Panc1 (cell line): ENCODE data around the gene USP48. TPM values are rescaled to one million over a fixed set of nuclear protein-coding genes. Genes with fewer than 3 reads are reported as not detected.

Source experiments
- ATAC-seq: fragments of 200-7000 bp; cut with Tn5 transposase; 2 replicates; pipeline ENCODE4 v1.9.1; 2020; ENCODE audit warnings: mild to moderate bottlenecking, moderate library complexity
- BruUV-seq: library from RNA; stranded (reverse); fragments of 400-500 nt; replicated peaks from 2 replicates; lab custom pipeline; 2021; lab: Mats Ljungman, UMichigan
- CTCF ChIA-PET: fragments of 300-600 bp; sonication (Branson Sonifier 250); formaldehyde crosslinking; loops from one replicate; lab custom pipeline; 2022; ENCODE audit warnings: antibody characterized with exemption; lab: Charles Lee
- POLR2A ChIA-PET: fragments of 300-600 bp; sonication (Branson Sonifier 250); formaldehyde crosslinking; loops from one replicate; lab custom pipeline; 2022; ENCODE audit warnings: antibody characterized with exemption; lab: Charles Lee
- DNase-seq: peaks from one replicate; pipeline ENCODE4 v3.0.0-alpha.2; 2010; ENCODE audit warnings: low read depth, low spot score
- H3K27ac ChIP-seq: 2 replicates; pipeline ENCODE4 v1.5.1; 2011; ENCODE audit warnings: mild to moderate bottlenecking, low read length, inconsistent platforms
- H3K27me3 ChIP-seq: fragments of 200-500 bp; sonication (Bioruptor generic); 2 replicates; pipeline ENCODE4 v1.6.0; 2014; ENCODE audit warnings: low read length, inconsistent platforms; ENCODE audit not compliant: control insufficient read depth, insufficient read depth
- H3K36me3 ChIP-seq: fragments of 200-500 bp; sonication (Bioruptor generic); 2 replicates; pipeline ENCODE4 v1.5.1; 2014; ENCODE audit warnings: inconsistent platforms, mild to moderate bottlenecking, low read length, moderate library complexity; ENCODE audit not compliant: control insufficient read depth, insufficient read depth
- H3K4me1 ChIP-seq: 2 replicates; pipeline ENCODE4 v1.5.1; 2011; ENCODE audit warnings: inconsistent platforms, mild to moderate bottlenecking, low read length, moderate library complexity; ENCODE audit not compliant: control insufficient read depth, insufficient read depth
- H3K4me3 ChIP-seq, 2 experiments: 2 replicates each; pipeline ENCODE4 v1.5.1; 2011 to 2012; ENCODE audit warnings: low read depth in 2 of 2, low read length in 2 of 2, mild to moderate bottlenecking in 2 of 2, inconsistent platforms in 1 of 2, moderate library complexity in 1 of 2
- H3K9me3 ChIP-seq: fragments of 200-500 bp; sonication (Bioruptor generic); 2 replicates; pipeline ENCODE4 v1.5.1; 2014; ENCODE audit warnings: low read depth, mild to moderate bottlenecking, inconsistent platforms, low read length, moderate library complexity; ENCODE audit not compliant: control insufficient read depth, insufficient read depth
- POLR2AphosphoS5 ChIP-seq: IDR thresholded peaks from 2 replicates; pipeline ENCODE4 v1.6.1; 2012; ENCODE audit warnings: mild to moderate bottlenecking, low read depth, low read length, moderate library complexity
- REST ChIP-seq, 2 experiments: IDR thresholded peaks; 2 replicates each; pipeline ENCODE4 v1.6.1; 2011 to 2012; ENCODE audit warnings: low read depth in 2 of 2, control low read depth in 1 of 2, low read length in 1 of 2, mild to moderate bottlenecking in 1 of 2, moderate library complexity in 1 of 2; ENCODE audit not compliant: insufficient read depth in 1 of 2
- SIN3A ChIP-seq: IDR thresholded peaks from 2 replicates; pipeline ENCODE4 v1.6.1; 2012; ENCODE audit warnings: low read depth, mild to moderate bottlenecking, low read length, moderate library complexity, borderline replicate concordance; ENCODE audit not compliant: insufficient read depth
- TCF7L2 ChIP-seq: IDR thresholded peaks from 2 replicates; pipeline ENCODE4 v1.6.1; 2011; ENCODE audit warnings: mild to moderate bottlenecking, low read depth, low read length, inconsistent platforms
- in situ Hi-C: cut with HindIII; loops from 2 replicates; pipeline ENCODE4 v1.10.0; 2016; ENCODE audit warnings: low sequenced_read_pairs, low pct_unique_long_range_greater_than_20kb
- intact Hi-C: fragments of 100-400 bp; cut with micrococcal nuclease; formaldehyde crosslinking; loops from one replicate; pipeline ENCODE4 v1.10.0; 2022; ENCODE audit not compliant: unreplicated experiment
- total RNA-seq: library from RNA; stranded (reverse); gene quantifications from one replicate; pipeline ENCODE4 v1.2.1, GENCODE V29; 2021; ENCODE audit not compliant: unreplicated experiment
- TF ChIP-seq, protein P1 (sequence below): fragments of 450-650 bp; IDR thresholded peaks from 2 replicates; pipeline ENCODE4 v1.5.1; 2017; ENCODE audit warnings: mild to moderate bottlenecking

Gene USP48
- total RNA-seq, 1 experiment from 2014 or later: 71.6 TPM

GRCh38 chr1:21641967-21642739, 140.8 kb downstream of the USP48 start:
- no peaks in the 10 kb centered on the region for H3K27me3 ChIP-seq
- intact Hi-C loops: no loop called here
- no TSS peak for BruUV-seq
- ChIA-PET CTCF (no interaction called here), POLR2A (no interaction called here)
- H3K36me3 ChIP-seq: no peaks in the 10 kb centered on the region
- H3K9me3 ChIP-seq: no peaks in the 10 kb centered on the region
- TF ChIP-seq TCF7L2 (no peak), POLR2AphosphoS5 (no peak)
- H3K4me1 ChIP-seq: peaks cover 10% of the 10 kb centered on the region; the same call in 1 of the 2 replicates
- peak; percentile 57; the same call in 1 of the 2 replicates for ATAC-seq
- no peak overlapping the region for H3K4me3 ChIP-seq
- no peak for DNase-seq
- H3K27ac ChIP-seq: no peak overlapping the region
- in situ Hi-C loops: no loop called here

DNA sequence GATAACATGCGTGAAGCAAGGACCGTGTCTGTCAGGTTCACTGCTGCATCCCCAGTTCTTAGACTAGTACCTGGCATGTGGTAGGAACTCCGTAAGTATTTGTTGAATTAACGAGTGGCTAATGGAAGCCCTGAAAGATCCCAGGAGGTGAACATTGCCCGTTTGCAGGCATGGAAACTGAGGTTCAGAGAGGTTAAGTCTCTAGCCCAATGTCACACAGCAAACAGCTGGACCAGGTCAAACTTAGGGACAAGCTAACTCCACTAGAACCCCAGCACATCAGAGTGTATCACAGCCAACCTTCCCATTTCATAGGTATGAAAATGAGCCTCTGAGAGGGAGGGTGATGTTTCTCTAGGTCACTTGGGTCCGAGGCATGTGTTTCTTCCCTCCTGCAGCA, 141.4 kb downstream of the USP48 start:
- no peak overlapping the region for H3K27ac ChIP-seq
- intact Hi-C loops (no loop called here), in situ Hi-C loops (no loop called here)
- peaks cover 10% of the 10 kb centered on the region; the same call in 1 of the 2 replicates for H3K4me1 ChIP-seq
- ATAC-seq (no peak), DNase-seq (no peak)
- H3K36me3 ChIP-seq: no peaks in the 10 kb centered on the region
- no peaks in the 10 kb centered on the region for H3K9me3 ChIP-seq
- ChIA-PET POLR2A (no interaction called here), CTCF (no interaction called here)
- no peak overlapping the region for H3K4me3 ChIP-seq
- no peak for TF ChIP-seq TCF7L2
- no peak for TF ChIP-seq REST (IDR thresholded peaks at IDR 0.05; ENCODE audit: insufficient read depth in 1 of 2, low read depth in 2 of 2, low read length in 1 of 2)
- TF ChIP-seq SIN3A: no peak
- TF ChIP-seq POLR2AphosphoS5: no peak
- TF ChIP-seq, protein P1, sequence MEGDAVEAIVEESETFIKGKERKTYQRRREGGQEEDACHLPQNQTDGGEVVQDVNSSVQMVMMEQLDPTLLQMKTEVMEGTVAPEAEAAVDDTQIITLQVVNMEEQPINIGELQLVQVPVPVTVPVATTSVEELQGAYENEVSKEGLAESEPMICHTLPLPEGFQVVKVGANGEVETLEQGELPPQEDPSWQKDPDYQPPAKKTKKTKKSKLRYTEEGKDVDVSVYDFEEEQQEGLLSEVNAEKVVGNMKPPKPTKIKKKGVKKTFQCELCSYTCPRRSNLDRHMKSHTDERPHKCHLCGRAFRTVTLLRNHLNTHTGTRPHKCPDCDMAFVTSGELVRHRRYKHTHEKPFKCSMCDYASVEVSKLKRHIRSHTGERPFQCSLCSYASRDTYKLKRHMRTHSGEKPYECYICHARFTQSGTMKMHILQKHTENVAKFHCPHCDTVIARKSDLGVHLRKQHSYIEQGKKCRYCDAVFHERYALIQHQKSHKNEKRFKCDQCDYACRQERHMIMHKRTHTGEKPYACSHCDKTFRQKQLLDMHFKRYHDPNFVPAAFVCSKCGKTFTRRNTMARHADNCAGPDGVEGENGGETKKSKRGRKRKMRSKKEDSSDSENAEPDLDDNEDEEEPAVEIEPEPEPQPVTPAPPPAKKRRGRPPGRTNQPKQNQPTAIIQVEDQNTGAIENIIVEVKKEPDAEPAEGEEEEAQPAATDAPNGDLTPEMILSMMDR: no peak
- no peaks in the 10 kb centered on the region for H3K27me3 ChIP-seq
- no TSS peak for BruUV-seq

- ATAC-seq: no peak
- Histone ChIP-seq H3K36me3 (no peaks in the 10 kb centered on the region), H3K27me3 (no peaks in the 10 kb centered on the region), H3K27ac (no peak overlapping the region), H3K9me3 (no peaks in the 10 kb centered on the region), H3K4me3 (no peak overlapping the region), H3K4me1 (peaks cover 10% of the 10 kb centered on the region; the same call in 1 of the 2 replicates)
- BruUV-seq: no TSS peak
- POLR2A ChIA-PET: no interaction called here
- in situ Hi-C loops: no loop called here
- no peak for DNase-seq
- intact Hi-C loops: no loop called here
- CTCF ChIA-PET: no interaction called here
- TF ChIP-seq SIN3A (no peak), POLR2AphosphoS5 (no peak), TCF7L2 (no peak), REST (IDR thresholded peaks at IDR 0.05; ENCODE audit: insufficient read depth in 1 of 2, low read depth in 2 of 2, low read length in 1 of 2) (no peak)
- TF ChIP-seq, protein P1: no peak
These were observed 141.9 kb downstream of the USP48 start for GRCh38 chr1:21641076-21641475.
